COR-L47 (cell line): ENCODE results near the gene ROCK2.
"Not testable (repeated sequence)": the region's sequence is repeated elsewhere in the genome, so short reads cannot be mapped to it uniquely, and the experiment has no call there.

Experiments used
- DNase-seq: peaks from one replicate; lab custom pipeline; 2025; lab: John Stamatoyannopoulos, UW

ROCK2 gene

GRCh38 chr2:11340717-11341116, 3.7 kb downstream of the ROCK2 start:
- no peak for DNase-seq

- DNase-seq: no peak
Measured at GRCh38 chr2:11339508-11340083, 4.8 kb downstream of the ROCK2 start.

- no peak for DNase-seq
Measured at GRCh38 chr2:11338580-11338979, 5.9 kb downstream of the ROCK2 start.

- no peak for DNase-seq
Measured at GRCh38 chr2:11337909-11338308, 6.5 kb downstream of the ROCK2 start.

- no peak for DNase-seq
Measured at GRCh38 chr2:11336189-11336588, 8.2 kb downstream of the ROCK2 start.

GRCh38 chr2:11333427-11334183, 10.8 kb downstream of the ROCK2 start:
- DNase-seq: no peak

- no peak for DNase-seq
Measured at GRCh38 chr2:11332596-11332995, 11.8 kb downstream of the ROCK2 start.

- no peak for DNase-seq
Measured at GRCh38 chr2:11330457-11331142, 13.8 kb downstream of the ROCK2 start.

GRCh38 chr2:11329776-11330175, 14.7 kb downstream of the ROCK2 start:
- no peak for DNase-seq

GRCh38 chr2:11328522-11328921, 15.9 kb downstream of the ROCK2 start:
- not testable (repeated sequence) for DNase-seq

GRCh38 chr2:11327871-11328270, 16.6 kb downstream of the ROCK2 start:
- no peak for DNase-seq

- no peak for DNase-seq
Measured at GRCh38 chr2:11326677-11327211, 17.7 kb downstream of the ROCK2 start.

- DNase-seq: no peak
Measured at GRCh38 chr2:11325961-11326676, 18.3 kb downstream of the ROCK2 start.

GRCh38 chr2:11321847-11322246, 22.6 kb downstream of the ROCK2 start:
- no peak for DNase-seq

GRCh38 chr2:11320698-11321492, 23.5 kb downstream of the ROCK2 start:
- no peak for DNase-seq

GRCh38 chr2:11319939-11320338, 24.5 kb downstream of the ROCK2 start:
- DNase-seq: no peak

- DNase-seq: no peak
Measured at GRCh38 chr2:11315074-11315705, 29.2 kb downstream of the ROCK2 start.

GRCh38 chr2:11314487-11314886, 29.9 kb downstream of the ROCK2 start:
- DNase-seq: no peak

- no peak for DNase-seq
Measured at GRCh38 chr2:11312770-11313471, 31.5 kb downstream of the ROCK2 start.

GRCh38 chr2:11311543-11311942, 32.9 kb downstream of the ROCK2 start:
- DNase-seq: no peak
